OCI-LY3 (cell line): ENCODE data around the gene EFCAB6.

Source experiments
- EZH2phosphoT487 ChIP-seq: fragments of 200-600 bp; shearing (Covaris generic); IDR thresholded peaks from 2 replicates; pipeline ENCODE4 v1.6.1; 2018; ENCODE audit warnings: antibody characterized with exemption, mixed run types, low read depth
- TF ChIP-seq, protein P1 (sequence below): fragments of 200-600, 300-600 bp; sonication (generic); IDR thresholded peaks from 2 replicates; pipeline ENCODE4 v1.5.1; 2014; ENCODE audit warnings: antibody characterized with exemption, low read length, low read depth

DNA sequence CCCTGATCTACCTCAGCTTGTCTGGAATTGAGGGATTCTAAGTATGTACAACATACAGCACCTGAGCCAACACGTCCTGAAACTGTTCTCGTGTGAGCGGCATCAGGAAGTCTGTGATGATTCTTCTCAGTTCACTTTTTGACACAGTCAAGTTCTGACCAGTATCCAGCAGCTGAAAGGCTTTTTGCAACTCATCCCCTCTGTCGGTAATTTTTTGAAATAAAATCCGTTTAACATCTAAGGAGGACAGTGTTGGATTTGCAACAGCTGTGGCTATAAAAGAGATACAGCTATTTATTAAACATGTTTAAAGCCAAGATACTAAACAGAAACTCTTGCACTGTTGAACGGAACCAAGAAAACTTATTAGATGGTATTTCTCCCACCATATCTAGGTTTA, 39.3 kb downstream of the EFCAB6 start:
- TF ChIP-seq, protein P1, sequence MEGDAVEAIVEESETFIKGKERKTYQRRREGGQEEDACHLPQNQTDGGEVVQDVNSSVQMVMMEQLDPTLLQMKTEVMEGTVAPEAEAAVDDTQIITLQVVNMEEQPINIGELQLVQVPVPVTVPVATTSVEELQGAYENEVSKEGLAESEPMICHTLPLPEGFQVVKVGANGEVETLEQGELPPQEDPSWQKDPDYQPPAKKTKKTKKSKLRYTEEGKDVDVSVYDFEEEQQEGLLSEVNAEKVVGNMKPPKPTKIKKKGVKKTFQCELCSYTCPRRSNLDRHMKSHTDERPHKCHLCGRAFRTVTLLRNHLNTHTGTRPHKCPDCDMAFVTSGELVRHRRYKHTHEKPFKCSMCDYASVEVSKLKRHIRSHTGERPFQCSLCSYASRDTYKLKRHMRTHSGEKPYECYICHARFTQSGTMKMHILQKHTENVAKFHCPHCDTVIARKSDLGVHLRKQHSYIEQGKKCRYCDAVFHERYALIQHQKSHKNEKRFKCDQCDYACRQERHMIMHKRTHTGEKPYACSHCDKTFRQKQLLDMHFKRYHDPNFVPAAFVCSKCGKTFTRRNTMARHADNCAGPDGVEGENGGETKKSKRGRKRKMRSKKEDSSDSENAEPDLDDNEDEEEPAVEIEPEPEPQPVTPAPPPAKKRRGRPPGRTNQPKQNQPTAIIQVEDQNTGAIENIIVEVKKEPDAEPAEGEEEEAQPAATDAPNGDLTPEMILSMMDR = no peak
- no peak for TF ChIP-seq EZH2phosphoT487
